A673 (cell line): ENCODE measurements around the gene NID1.

Source experiments
- CTCF ChIP-seq: fragments of 300-800, 200-600 bp; sonication (generic); conservative IDR thresholded peaks from 2 replicates; pipeline ENCODE4 v1.5.1; 2017; ENCODE audit warnings: low read depth, mild to moderate bottlenecking, antibody characterized with exemption, low read length, moderate library complexity, mixed read lengths
- EZH2 ChIP-seq: fragments of 200-600 bp; sonication (generic); IDR thresholded peaks from 2 replicates; pipeline ENCODE4 v1.6.1; 2017; ENCODE audit warnings: borderline replicate concordance, low read depth, mild to moderate bottlenecking, mixed read lengths, antibody characterized with exemption, low read length; ENCODE audit not compliant: poor library complexity, severe bottlenecking

- no peak for TF ChIP-seq CTCF
- no peak for TF ChIP-seq EZH2
These were observed 67.0 kb downstream of the NID1 start for GRCh38 chr1:235997931-235998330.
